ENCODE data around the gene PRLR.
A peak's percentile ranks its signal among the peaks of the same experiment; 100 is the strongest.

The PRLR gene

DNA sequence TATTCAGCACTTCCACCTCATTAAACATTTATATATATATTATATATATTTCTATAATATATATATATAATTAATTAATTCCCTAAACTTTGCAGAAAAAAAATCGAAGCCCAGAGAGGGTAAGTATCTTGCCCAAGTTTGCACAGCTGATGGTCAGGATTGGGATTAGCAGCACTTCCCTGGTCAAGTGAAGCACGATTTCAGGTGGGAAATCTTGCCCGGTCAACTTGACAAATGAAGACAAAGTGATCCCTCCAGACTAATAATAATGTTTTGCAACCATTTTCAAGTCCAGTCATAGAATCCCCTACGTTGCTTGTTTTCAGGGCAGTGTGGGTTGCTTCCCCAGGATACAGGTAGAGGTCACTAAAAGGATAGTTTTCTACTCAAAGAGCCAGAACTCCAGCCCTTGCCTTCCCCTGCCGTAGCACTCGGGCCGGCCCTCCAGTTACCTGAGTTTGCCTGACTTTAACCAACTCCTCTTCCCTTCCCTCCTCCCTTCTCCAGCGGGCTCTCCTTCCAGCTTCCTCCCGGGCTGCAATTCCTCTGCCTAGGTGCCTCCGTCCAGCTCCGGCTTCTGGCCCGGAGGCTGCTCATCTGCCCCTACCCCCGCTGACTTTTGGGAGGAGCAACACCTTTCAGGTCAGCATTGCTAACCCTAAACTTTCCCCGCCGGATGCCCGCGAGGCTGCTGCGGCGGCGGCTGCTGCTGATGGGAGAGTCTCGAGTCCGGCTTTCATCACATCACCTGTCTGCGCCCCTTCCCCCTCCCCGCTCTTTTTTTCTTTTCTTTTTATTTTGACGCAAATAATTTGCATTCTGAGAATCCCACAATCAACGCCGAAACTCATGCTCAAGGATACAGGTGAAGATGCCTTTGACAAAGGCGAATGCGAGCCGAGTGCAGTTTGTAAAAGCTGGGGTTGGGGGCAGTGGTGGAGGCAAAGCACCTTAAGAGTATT lies 930 bp downstream of the PRLR start:
- POLR2A ChIA-PET: no interaction called here
- CTCF ChIA-PET: interaction anchor here (0.7 to 1.2 kb wide), 2 partner anchors 208 to 584 kb away, joined by 3 to 5 read pairs; no protein-coding TSS in a partner anchor
- TF ChIP-seq, protein P1, sequence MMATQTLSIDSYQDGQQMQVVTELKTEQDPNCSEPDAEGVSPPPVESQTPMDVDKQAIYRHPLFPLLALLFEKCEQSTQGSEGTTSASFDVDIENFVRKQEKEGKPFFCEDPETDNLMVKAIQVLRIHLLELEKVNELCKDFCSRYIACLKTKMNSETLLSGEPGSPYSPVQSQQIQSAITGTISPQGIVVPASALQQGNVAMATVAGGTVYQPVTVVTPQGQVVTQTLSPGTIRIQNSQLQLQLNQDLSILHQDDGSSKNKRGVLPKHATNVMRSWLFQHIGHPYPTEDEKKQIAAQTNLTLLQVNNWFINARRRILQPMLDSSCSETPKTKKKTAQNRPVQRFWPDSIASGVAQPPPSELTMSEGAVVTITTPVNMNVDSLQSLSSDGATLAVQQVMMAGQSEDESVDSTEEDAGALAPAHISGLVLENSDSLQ (IDR thresholded peaks at IDR 0.05): no peak
- TF ChIP-seq ARNT (IDR thresholded peaks at IDR 0.05) (no peak), ELF4 (IDR thresholded peaks at IDR 0.05) (no peak), LEF1 (IDR thresholded peaks at IDR 0.05; ENCODE audit: borderline replicate concordance) (no peak), FOXA1 (IDR thresholded peaks at IDR 0.05) (no peak), SUZ12 (IDR thresholded peaks at IDR 0.05) (no peak), ZNF384 (IDR thresholded peaks at IDR 0.05) (no peak), FOXK2 (IDR thresholded peaks at IDR 0.05) (no peak), FOXM1 (IDR thresholded peaks at IDR 0.05; ENCODE audit: borderline replicate concordance) (no peak)
- DNase-seq (ENCODE audit: extremely low spot score): peak; percentile 25

DNA sequence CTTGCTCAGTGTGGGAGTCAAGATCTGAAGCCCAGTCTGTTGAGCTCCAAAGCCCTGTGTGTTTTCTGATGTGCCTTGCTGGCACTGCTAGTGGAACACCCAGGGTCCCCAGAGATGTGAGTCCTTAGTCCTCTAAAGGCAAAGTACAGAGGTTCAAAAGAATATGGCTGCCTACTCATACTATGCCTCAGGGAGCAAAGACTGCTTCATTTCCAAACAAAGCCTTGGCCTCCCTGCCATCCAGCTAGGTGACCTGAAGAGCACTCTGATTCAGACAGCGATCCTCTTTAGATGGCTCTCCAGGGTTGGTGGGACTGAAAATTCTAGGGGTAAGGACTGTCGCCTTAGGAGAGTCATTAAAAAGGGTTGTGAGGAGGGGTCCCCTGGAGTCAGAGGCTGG lies 2.0 kb downstream of the PRLR start:
- no peak for DNase-seq (ENCODE audit: extremely low spot score)
- TF ChIP-seq FOXM1 (IDR thresholded peaks at IDR 0.05; ENCODE audit: borderline replicate concordance) (no peak), SP1 (IDR thresholded peaks at IDR 0.05) (no peak), LEF1 (IDR thresholded peaks at IDR 0.05; ENCODE audit: borderline replicate concordance) (no peak), FOXK2 (IDR thresholded peaks at IDR 0.05) (no peak), ZNF384 (IDR thresholded peaks at IDR 0.05) (no peak), L3MBTL2 (conservative IDR thresholded peaks at IDR 0.05) (no peak), NFRKB (IDR thresholded peaks at IDR 0.05) (no peak), TARDBP (IDR thresholded peaks at IDR 0.05) (no peak), FOXA1 (IDR thresholded peaks at IDR 0.05) (no peak), ARNT (IDR thresholded peaks at IDR 0.05) (no peak), BHLHE40 (IDR thresholded peaks at IDR 0.05; ENCODE audit: borderline replicate concordance) (no peak), ELF4 (IDR thresholded peaks at IDR 0.05) (no peak), SUZ12 (IDR thresholded peaks at IDR 0.05) (no peak), HDGF (IDR thresholded peaks at IDR 0.05; ENCODE audit: borderline replicate concordance) (no peak), CTBP1 (IDR thresholded peaks at IDR 0.05; ENCODE audit: borderline replicate concordance) (no peak)
- TF ChIP-seq, protein P1 (IDR thresholded peaks at IDR 0.05): no peak
- CTCF ChIA-PET: no interaction called here
- POLR2A ChIA-PET: no interaction called here

DNA sequence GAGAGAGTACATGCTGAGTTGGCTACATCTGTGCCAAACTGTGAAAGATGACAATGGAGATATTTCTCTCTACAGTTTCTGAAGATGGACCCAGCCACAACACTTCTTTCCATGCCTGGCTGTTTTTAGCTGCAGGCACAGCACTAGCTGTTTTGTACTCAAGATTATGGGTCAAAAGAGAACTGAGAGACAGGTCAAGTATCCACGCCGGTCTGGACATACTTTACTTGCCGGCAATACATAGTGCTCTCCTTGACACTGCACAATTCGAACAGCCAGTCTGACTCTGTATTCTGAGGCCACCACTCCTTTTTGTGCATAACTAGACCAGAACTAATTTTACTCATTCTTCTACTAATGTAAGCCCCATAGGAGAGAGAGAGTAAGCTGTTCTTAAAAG lies 2.6 kb downstream of the PRLR start:
- CTCF ChIA-PET: no interaction called here
- POLR2A ChIA-PET: no interaction called here
- no peak for TF ChIP-seq BHLHE40 (IDR thresholded peaks at IDR 0.05; ENCODE audit: borderline replicate concordance)
- TF ChIP-seq ELF4 (IDR thresholded peaks at IDR 0.05): no peak
- no peak for TF ChIP-seq CTBP1 (IDR thresholded peaks at IDR 0.05; ENCODE audit: borderline replicate concordance)
- TF ChIP-seq TARDBP (IDR thresholded peaks at IDR 0.05): no peak
- no peak for DNase-seq (ENCODE audit: extremely low spot score)

DNA sequence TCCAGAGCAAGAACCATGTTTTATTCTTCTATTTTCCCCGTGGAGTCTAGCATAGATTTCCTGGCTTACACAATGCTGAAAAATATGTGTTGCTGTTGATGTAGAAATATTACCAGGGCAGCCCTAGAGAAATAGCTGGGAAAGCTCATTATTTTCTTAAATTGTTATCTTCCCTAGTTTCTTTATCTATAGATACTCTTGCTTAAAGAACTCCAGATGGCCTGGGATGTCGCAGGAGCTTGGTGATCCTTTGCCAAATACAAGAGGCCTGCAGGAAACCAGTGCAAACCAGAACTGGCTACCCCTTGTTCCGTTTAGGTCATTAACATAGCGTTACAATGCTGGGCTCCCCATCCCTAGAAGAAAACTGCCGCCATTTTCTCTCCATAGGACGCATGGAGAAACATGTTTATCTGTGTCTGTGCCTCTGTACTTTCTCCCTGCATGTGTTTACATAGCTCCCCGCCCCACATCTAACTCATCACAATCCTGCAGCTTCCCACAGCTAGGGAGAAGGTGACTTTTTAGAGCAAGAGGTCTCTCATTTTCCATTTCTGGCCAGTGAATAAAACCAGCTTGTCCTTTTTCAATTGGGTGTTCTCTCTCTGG lies 6.4 kb downstream of the PRLR start:
- no peak for TF ChIP-seq BHLHE40 (IDR thresholded peaks at IDR 0.05; ENCODE audit: borderline replicate concordance)
- TF ChIP-seq NFRKB (IDR thresholded peaks at IDR 0.05): no peak
- no peak for TF ChIP-seq HDGF (IDR thresholded peaks at IDR 0.05; ENCODE audit: borderline replicate concordance)
- TF ChIP-seq FOXA1 (IDR thresholded peaks at IDR 0.05): no peak
- TF ChIP-seq ARNT (IDR thresholded peaks at IDR 0.05): no peak
- no peak for TF ChIP-seq ELF4 (IDR thresholded peaks at IDR 0.05)
- TF ChIP-seq, protein P1 (IDR thresholded peaks at IDR 0.05): no peak
- TF ChIP-seq FOXK2 (IDR thresholded peaks at IDR 0.05): no peak
- no peak for TF ChIP-seq FOXM1 (IDR thresholded peaks at IDR 0.05; ENCODE audit: borderline replicate concordance)
- TF ChIP-seq L3MBTL2 (conservative IDR thresholded peaks at IDR 0.05): no peak
- no peak for TF ChIP-seq LEF1 (IDR thresholded peaks at IDR 0.05; ENCODE audit: borderline replicate concordance)
- no peak for TF ChIP-seq ZNF384 (IDR thresholded peaks at IDR 0.05)
- no peak for TF ChIP-seq SP1 (IDR thresholded peaks at IDR 0.05)
- no peak for DNase-seq (ENCODE audit: extremely low spot score)
- CTCF ChIA-PET: interaction anchor here (0.6 kb wide), 1 partner anchor 496 kb away, joined by 3 read pairs; no protein-coding TSS in a partner anchor
- POLR2A ChIA-PET: no interaction called here

DNA sequence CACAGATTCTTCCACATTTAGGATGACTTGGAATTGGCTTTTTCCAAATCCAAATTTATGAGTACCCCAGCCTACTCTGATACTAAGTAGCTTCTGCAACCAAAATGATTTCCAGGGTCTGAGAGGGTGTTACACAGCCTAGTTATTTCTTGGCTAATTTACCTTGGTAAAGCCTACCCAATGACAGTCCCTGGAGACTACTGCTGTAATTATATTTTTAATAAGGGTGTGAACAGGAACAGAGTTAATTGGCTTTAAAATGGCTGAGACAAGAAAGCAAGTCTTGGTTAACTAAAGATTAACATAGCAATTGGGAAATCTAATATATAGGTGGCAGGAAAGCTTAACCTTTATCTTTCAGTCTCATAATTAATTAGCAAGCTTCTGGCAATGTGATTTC lies 9.3 kb downstream of the PRLR start:
- TF ChIP-seq HDGF (IDR thresholded peaks at IDR 0.05; ENCODE audit: borderline replicate concordance) (no peak), SUZ12 (IDR thresholded peaks at IDR 0.05) (no peak), LEF1 (IDR thresholded peaks at IDR 0.05; ENCODE audit: borderline replicate concordance) (no peak), FOXA1 (IDR thresholded peaks at IDR 0.05) (no peak), TARDBP (IDR thresholded peaks at IDR 0.05) (no peak), ELF4 (IDR thresholded peaks at IDR 0.05) (no peak), SP1 (IDR thresholded peaks at IDR 0.05) (no peak), FOXM1 (IDR thresholded peaks at IDR 0.05; ENCODE audit: borderline replicate concordance) (no peak), BHLHE40 (IDR thresholded peaks at IDR 0.05; ENCODE audit: borderline replicate concordance) (no peak), L3MBTL2 (conservative IDR thresholded peaks at IDR 0.05) (no peak), FOXK2 (IDR thresholded peaks at IDR 0.05) (no peak), ZNF384 (IDR thresholded peaks at IDR 0.05) (no peak), ARNT (IDR thresholded peaks at IDR 0.05) (no peak), NFRKB (IDR thresholded peaks at IDR 0.05) (no peak), CTBP1 (IDR thresholded peaks at IDR 0.05; ENCODE audit: borderline replicate concordance) (no peak)
- TF ChIP-seq, protein P1 (IDR thresholded peaks at IDR 0.05): no peak
- POLR2A ChIA-PET: no interaction called here
- CTCF ChIA-PET: no interaction called here
- DNase-seq (ENCODE audit: extremely low spot score): no peak
